ENCODE measurements around the gene CLDN7.

The CLDN7 gene

DNA sequence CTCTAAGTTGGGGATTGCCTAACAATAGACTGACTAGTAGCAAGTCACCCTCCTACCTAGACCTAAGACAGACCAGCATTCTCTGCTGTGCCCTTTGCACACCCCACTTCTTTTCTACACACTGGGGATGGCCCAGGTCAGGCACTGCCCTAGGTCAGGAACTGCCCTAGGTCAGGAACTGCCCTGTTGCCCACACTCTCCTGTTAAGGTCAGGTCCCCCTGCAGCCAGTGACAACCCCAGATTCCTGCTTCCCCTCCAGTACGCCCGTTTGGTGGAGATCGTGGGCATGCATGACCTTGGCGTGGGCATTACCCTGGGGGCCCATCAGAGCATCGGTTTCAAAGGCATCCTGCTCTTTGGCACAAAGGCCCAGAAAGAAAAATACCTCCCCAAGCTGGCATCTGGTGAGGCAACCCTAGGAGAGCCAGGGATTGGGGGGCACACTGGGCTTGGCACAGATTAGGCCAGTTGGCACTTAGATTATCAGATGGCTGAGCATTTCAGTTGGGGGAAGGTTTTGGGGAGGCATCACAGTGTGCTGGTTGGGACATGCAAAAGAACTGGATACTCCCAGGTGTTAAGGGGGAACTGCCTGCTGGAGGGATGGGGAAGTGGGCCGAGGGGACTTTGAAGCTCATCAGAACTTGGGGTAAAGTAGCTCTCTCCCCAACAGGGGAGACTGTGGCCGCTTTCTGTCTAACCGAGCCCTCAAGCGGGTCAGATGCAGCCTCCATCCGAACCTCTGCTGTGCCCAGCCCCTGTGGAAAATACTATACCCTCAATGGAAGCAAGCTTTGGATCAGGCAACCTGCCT, 40.8 kb downstream of the CLDN7 start:
- Histone ChIP-seq H3K9ac (ENCODE audit: low read length) (peak overlapping the region; percentile 22; the same call in 1 of the 2 replicates), H3K4me3 (ENCODE audit: low read depth, low read length, poor library complexity, severe bottlenecking) (no peak overlapping the region), H3K27ac (ENCODE audit: low read depth, low read length, poor library complexity, severe bottlenecking) (peak overlapping the region; percentile 44), H3K27me3 (ENCODE audit: insufficient read depth, low read length) (no peaks in the 10 kb centered on the region), H4K20me1 (ENCODE audit: insufficient read depth, low read length) (no peaks in the 10 kb centered on the region), H3K4me1 (ENCODE audit: insufficient read depth, low read length, severe bottlenecking) (peaks cover 24% of the 10 kb centered on the region), H2AFZ (ENCODE audit: low read length) (no peak overlapping the region), H3K9me3 (ENCODE audit: low read length) (no peaks in the 10 kb centered on the region), H3K79me2 (ENCODE audit: insufficient read depth, low read length) (no peaks in the 10 kb centered on the region), H3K9me2 (ENCODE audit: low read depth, low read length) (no peaks in the 10 kb centered on the region), H3K4me2 (ENCODE audit: low read length) (peak overlapping the region; percentile 97; the same call in 1 of the 2 replicates), H3F3A (ENCODE audit: insufficient read depth, low read length) (no peaks in the 10 kb centered on the region; the same call in 1 of the 2 replicates), H3K36me3 (ENCODE audit: insufficient read depth, low read length) (peaks cover 51% of the 10 kb centered on the region)
- TF ChIP-seq EZH2 (IDR thresholded peaks at IDR 0.05; ENCODE audit: borderline replicate concordance, low read length) = no peak
- TF ChIP-seq, protein P1, sequence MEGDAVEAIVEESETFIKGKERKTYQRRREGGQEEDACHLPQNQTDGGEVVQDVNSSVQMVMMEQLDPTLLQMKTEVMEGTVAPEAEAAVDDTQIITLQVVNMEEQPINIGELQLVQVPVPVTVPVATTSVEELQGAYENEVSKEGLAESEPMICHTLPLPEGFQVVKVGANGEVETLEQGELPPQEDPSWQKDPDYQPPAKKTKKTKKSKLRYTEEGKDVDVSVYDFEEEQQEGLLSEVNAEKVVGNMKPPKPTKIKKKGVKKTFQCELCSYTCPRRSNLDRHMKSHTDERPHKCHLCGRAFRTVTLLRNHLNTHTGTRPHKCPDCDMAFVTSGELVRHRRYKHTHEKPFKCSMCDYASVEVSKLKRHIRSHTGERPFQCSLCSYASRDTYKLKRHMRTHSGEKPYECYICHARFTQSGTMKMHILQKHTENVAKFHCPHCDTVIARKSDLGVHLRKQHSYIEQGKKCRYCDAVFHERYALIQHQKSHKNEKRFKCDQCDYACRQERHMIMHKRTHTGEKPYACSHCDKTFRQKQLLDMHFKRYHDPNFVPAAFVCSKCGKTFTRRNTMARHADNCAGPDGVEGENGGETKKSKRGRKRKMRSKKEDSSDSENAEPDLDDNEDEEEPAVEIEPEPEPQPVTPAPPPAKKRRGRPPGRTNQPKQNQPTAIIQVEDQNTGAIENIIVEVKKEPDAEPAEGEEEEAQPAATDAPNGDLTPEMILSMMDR (IDR thresholded peaks at IDR 0.05; ENCODE audit: low read length) = no peak

DNA sequence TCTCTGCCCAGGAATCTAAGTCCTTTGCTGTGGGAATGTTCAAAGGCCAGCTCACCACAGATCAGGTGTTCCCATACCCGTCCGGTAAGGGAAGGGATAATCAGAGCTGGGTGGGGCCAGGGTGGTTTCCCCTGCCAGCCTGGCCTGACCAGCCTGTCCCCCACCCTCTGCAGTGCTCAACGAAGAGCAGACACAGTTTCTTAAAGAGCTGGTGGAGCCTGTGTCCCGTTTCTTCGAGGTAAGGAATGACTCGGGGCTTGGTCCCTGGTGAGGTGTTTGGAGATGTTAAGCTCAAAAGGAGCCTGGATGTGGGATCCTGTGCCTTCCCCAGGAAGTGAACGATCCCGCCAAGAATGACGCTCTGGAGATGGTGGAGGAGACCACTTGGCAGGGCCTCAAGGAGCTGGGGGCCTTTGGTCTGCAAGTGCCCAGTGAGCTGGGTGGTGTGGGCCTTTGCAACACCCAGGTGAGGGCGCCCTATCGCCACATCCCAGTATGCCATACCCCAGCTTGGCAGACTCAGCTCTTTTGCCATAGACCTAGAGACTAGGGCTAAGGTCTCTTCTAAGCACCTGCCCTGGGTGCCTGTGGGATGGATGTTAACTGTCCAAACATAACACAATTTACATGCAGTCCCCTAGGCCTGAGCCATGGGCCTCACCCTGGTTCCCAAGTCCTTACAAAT, 41.5 kb downstream of the CLDN7 start:
- Histone ChIP-seq H3K4me3 (ENCODE audit: low read depth, low read length, poor library complexity, severe bottlenecking) (peak overlapping the region; percentile 83), H3K9me3 (ENCODE audit: low read length) (no peaks in the 10 kb centered on the region), H3K4me2 (ENCODE audit: low read length) (peak overlapping the region; percentile 97), H3K4me1 (ENCODE audit: insufficient read depth, low read length, severe bottlenecking) (peaks cover 24% of the 10 kb centered on the region), H3K36me3 (ENCODE audit: insufficient read depth, low read length) (peaks cover 44% of the 10 kb centered on the region), H4K20me1 (ENCODE audit: insufficient read depth, low read length) (no peaks in the 10 kb centered on the region), H3K9me2 (ENCODE audit: low read depth, low read length) (no peaks in the 10 kb centered on the region), H2AFZ (ENCODE audit: low read length) (no peak overlapping the region), H3F3A (ENCODE audit: insufficient read depth, low read length) (no peaks in the 10 kb centered on the region; the same call in 1 of the 2 replicates), H3K27me3 (ENCODE audit: insufficient read depth, low read length) (no peaks in the 10 kb centered on the region), H3K27ac (ENCODE audit: low read depth, low read length, poor library complexity, severe bottlenecking) (peak overlapping the region; percentile 78), H3K9ac (ENCODE audit: low read length) (peak overlapping the region; percentile 87), H3K79me2 (ENCODE audit: insufficient read depth, low read length) (no peaks in the 10 kb centered on the region)
- TF ChIP-seq, protein P1 (IDR thresholded peaks at IDR 0.05; ENCODE audit: low read length) = peak; percentile 81
- TF ChIP-seq EZH2 (IDR thresholded peaks at IDR 0.05; ENCODE audit: borderline replicate concordance, low read length) = no peak

- TF ChIP-seq EZH2 (IDR thresholded peaks at IDR 0.05; ENCODE audit: borderline replicate concordance, low read length) = no peak
- TF ChIP-seq, protein P1 (IDR thresholded peaks at IDR 0.05; ENCODE audit: low read length) = no peak
- Histone ChIP-seq H4K20me1 (ENCODE audit: insufficient read depth, low read length) (no peaks in the 10 kb centered on the region), H3K9me3 (ENCODE audit: low read length) (no peaks in the 10 kb centered on the region), H3K79me2 (ENCODE audit: insufficient read depth, low read length) (no peaks in the 10 kb centered on the region), H2AFZ (ENCODE audit: low read length) (no peak within 1 kb of the TSS), H3K27ac (ENCODE audit: low read depth, low read length, poor library complexity, severe bottlenecking) (peak within 1 kb of the TSS; percentile 78), H3K27me3 (ENCODE audit: insufficient read depth, low read length) (no peaks in the 10 kb centered on the region), H3K9ac (ENCODE audit: low read length) (peak within 1 kb of the TSS; percentile 87), H3F3A (ENCODE audit: insufficient read depth, low read length) (no peaks in the 10 kb centered on the region), H3K4me1 (ENCODE audit: insufficient read depth, low read length, severe bottlenecking) (peaks cover 27% of the 10 kb centered on the region), H3K9me2 (ENCODE audit: low read depth, low read length) (no peaks in the 10 kb centered on the region), H3K36me3 (ENCODE audit: insufficient read depth, low read length) (peaks cover 36% of the 10 kb centered on the region), H3K4me2 (ENCODE audit: low read length) (peak within 1 kb of the TSS; percentile 97), H3K4me3 (ENCODE audit: low read depth, low read length, poor library complexity, severe bottlenecking) (peak within 1 kb of the TSS; percentile 83)
These were observed 42.3 kb downstream of the CLDN7 start, which contains the start of the genes ACADVL and DLG4 for GRCh38 chr17:7219812-7220592. TSS of gene ACADVL (plus strand) at chr17:7219938. CDS start at chr17:7219985, 47 bp downstream. TSS of gene DLG4 (minus strand) at chr17:7219836.
